GM19025 (cell line): Measurements from ENCODE around the gene PER3.

Experiments used
- ATAC-seq: cut with Tn5 transposase; IDR thresholded peaks from one replicate; pipeline ENCODE4 v1.9.1; 2021; ENCODE audit warnings: mild to moderate bottlenecking, low read depth, moderate library complexity; ENCODE audit not compliant: unreplicated experiment

Gene PER3

DNA sequence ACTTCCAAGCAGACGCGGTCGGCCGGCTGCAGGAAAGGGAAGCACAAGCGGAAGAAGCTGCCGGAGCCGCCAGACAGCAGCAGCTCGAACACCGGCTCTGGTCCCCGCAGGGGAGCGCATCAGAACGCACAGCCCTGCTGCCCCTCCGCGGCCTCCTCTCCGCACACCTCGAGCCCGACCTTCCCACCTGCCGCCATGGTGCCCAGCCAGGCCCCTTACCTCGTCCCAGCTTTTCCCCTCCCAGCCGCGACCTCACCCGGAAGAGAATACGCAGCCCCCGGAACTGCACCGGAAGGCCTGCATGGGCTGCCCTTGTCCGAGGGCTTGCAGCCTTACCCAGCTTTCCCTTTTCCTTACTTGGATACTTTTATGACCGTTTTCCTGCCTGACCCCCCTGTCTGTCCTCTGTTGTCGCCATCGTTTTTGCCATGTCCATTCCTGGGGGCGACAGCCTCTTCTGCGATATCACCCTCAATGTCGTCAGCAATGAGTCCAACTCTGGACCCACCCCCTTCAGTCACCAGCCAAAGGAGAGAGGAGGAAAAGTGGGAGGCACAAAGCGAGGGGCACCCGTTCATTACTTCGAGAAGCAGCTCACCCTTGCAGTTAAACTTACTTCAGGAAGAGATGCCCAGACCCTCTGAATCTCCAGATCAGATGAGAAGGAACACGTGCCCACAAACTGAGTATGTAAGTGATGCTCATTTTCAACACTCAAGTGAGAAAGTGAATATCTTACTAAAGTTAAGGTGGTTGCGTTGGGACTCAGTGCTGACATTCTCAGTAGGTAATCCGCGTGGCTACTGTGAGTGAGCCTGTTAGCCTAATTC, 43.2 kb downstream of the PER3 start:
- no peak for ATAC-seq

DNA sequence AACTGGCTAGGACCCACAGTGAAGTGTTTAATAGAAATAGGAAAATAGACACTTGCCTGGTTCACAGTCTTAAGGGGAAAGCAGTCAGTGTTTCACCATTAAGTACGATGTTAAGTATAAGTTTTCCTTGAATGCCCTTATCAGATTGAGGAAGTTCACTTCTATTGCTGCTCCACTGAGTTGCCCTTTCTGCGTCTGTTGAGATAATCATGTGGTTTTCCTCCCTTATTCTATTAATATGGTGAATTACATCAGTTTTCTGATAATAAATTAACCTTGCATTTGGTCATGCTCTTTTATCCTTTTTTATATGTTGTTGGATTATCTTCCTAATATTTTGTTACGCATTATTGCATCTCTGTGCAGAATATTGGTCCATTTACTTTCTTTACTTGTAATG, 47.4 kb downstream of the PER3 start:
- ATAC-seq = no peak

- ATAC-seq = no peak
These were observed 48.9 kb downstream of the PER3 start for GRCh38 chr1:7833035-7833434.

- ATAC-seq = no peak
These were observed 54.6 kb downstream of the PER3 start for GRCh38 chr1:7838714-7839113.

- no peak for ATAC-seq
These were observed 55.4 kb downstream of the PER3 start for GRCh38 chr1:7839526-7839925.

GRCh38 chr1:7842517-7842916, 58.4 kb downstream of the PER3 start:
- ATAC-seq = no peak

- ATAC-seq = no peak
These were observed 61.7 kb downstream of the PER3 start for GRCh38 chr1:7845761-7846160.

- no peak for ATAC-seq
These were observed 62.6 kb downstream of the PER3 start for GRCh38 chr1:7846656-7847055.

DNA sequence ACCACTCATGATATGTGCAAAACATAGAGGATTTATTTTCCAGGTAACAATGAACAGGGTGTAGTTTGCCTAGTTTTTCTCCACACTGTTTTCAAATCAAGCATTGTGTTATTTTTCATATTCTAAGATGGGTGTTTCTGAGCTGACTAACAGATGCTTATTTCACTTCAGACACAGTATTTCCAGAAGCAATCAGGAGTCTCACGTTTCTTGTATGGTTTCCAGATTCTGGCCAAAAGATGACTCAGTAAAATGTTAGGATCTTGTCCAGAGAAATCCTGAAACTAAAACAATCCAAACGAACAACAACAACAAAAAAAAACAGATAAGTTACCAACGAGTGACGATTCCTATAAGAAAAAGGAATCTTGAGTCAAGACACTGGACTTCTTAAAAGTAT, 63.5 kb downstream of the PER3 start:
- no peak for ATAC-seq

DNA sequence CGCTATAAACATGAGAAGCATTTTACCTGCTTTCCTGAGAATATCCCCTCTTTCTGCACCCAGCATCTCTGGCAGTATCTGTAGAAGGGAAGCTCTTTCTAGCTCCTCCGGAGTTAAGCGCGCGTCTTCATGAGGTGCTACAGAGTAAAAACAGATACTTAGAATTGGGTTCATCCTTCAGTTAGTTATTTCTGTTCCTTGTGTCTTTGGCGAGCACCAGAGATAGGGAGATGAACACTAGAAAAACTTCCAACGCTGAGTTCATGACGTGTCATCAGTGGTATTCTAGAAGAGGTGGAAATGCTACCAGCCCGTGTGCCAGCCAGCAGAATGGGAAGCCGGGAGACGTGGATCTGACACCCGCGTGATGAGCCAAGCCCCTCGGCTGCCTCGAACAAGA, 66.7 kb downstream of the PER3 start:
- ATAC-seq = no peak

DNA sequence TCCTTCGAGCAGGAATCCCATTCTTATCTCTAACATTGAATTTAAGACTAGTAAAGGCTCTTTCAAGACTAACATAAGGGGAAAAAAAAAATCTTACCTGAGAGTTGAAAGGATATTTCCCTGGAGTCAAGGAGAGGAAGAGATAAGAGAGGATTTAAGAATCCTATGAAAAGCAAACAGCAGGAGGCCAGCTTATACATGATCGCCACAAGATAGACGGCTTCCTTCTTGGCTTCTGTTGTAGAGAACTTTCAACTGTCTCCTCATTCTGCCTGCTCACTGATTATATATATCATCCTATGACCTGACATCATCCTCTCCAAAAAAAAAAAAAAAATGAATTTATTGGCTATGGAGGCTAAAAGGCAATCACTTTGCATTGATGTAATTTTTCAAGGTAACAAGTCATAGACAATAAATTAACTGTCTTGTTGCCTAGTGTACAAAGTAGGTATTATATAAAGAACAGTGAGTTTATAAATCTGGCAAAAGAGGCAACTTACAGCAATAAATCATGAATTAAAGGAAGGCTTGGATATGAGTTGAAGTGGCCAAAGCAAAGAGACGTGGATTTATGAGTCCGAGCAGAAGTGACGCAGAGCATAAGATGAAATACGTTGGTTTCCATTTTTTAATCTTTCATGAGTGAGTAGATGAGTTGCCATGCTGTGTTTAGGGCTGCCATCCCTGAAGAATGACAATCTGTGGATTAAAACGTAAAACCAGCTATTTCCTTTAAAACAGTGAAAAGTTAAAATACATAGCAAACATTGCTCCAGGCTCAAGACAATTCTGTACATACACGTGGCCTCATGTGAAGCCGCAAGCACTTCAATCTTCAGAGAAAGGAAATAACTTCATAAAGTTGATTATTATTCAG, 69.0 kb downstream of the PER3 start, which contains the start of gene UTS2:
TSS of gene UTS2 (minus strand) at position 262 of the 880 bp plus-strand sequence. CDS start at position 200, 62 bp downstream.
- no peak for ATAC-seq

DNA sequence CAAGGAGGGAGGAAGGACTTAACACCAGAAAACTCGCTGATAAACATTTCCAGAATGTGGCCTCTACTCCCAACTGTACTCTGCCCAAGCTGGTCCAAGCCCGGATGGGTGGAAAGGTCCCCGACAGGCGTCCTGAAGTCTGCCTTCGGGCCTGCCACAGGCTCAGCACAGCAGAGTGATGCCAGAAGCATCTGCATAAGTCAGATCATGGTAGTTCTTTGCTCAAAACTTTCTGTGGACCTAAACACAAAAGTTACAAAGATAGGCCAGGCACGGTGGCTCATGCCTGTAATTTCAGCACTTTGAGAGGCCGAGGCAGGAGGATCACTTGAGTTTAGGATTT, 69.6 kb downstream of the PER3 start:
- no peak for ATAC-seq

GRCh38 chr1:7856345-7856744, 72.3 kb downstream of the PER3 start:
- no peak for ATAC-seq

DNA sequence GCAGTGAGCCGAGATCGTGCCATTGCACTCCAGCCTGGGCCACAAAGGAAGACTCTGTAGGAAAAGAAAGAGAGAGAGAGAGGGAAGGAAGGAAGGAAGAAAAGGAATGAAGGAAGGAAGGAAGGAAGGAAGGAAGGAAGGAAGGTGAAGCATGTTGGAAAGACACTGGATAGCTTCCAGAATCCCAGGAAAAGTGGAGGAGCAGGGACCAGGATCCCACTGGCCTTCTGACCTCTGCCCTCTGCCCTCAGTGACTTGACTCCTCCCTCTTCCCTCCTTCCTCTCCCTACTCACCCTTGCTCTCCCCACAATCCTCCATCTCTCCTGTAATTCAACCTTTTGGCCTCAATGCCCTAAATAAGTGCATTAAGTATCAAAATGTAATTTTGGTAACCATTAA, 72.9 kb downstream of the PER3 start:
- no peak for ATAC-seq

GRCh38 chr1:7857985-7858384, 73.9 kb downstream of the PER3 start:
- ATAC-seq = no peak

GRCh38 chr1:7859406-7859805, 75.3 kb downstream of the PER3 start:
- no peak for ATAC-seq

- ATAC-seq = no peak
These were observed 76.0 kb downstream of the PER3 start for GRCh38 chr1:7860130-7860529.

- ATAC-seq = no peak
These were observed 77.4 kb downstream of the PER3 start for GRCh38 chr1:7861452-7861851.

- no peak for ATAC-seq
These were observed 78.3 kb downstream of the PER3 start for GRCh38 chr1:7862211-7863060.

- no peak for ATAC-seq
These were observed 79.8 kb downstream of the PER3 start for GRCh38 chr1:7863756-7864328.
